Trophoblast cell (in vitro differentiated cells and primary cell): ENCODE measurements around the gene ATG10.

ENCODE experiments used
- DNase-seq, 2 donors: peaks; one replicate each; pipeline ENCODE4 v3.0.0-alpha.2; 2016
- H2AFZ ChIP-seq: 2 replicates; pipeline ENCODE4 v1.6.1; 2013; ENCODE audit warnings: low read length, moderate library complexity, mild to moderate bottlenecking; ENCODE audit not compliant: insufficient read depth, poor library complexity
- H2AK5ac ChIP-seq: 2 replicates; pipeline ENCODE4 v1.6.1; 2013; ENCODE audit warnings: mild to moderate bottlenecking, low read length
- H2BK120ac ChIP-seq: 2 replicates; pipeline ENCODE4 v1.6.1; 2013; ENCODE audit warnings: low read length, mild to moderate bottlenecking, moderate library complexity; ENCODE audit not compliant: insufficient read depth, poor library complexity
- H2BK12ac ChIP-seq: 2 replicates; pipeline ENCODE4 v1.6.1; 2013; ENCODE audit warnings: mild to moderate bottlenecking, low read length, moderate library complexity
- H2BK5ac ChIP-seq: 2 replicates; pipeline ENCODE4 v1.6.1; 2013; ENCODE audit warnings: low read length, low read depth, moderate library complexity, mild to moderate bottlenecking; ENCODE audit not compliant: poor library complexity
- H3K14ac ChIP-seq: 2 replicates; pipeline ENCODE4 v1.6.1; 2013; ENCODE audit warnings: mild to moderate bottlenecking, low read length
- H3K18ac ChIP-seq: 2 replicates; pipeline ENCODE4 v1.6.1; 2013; ENCODE audit warnings: mild to moderate bottlenecking, low read length
- H3K23ac ChIP-seq: 2 replicates; pipeline ENCODE4 v1.6.1; 2013; ENCODE audit warnings: low read length
- H3K27ac ChIP-seq: 2 replicates; pipeline ENCODE4 v1.5.1; 2013; ENCODE audit warnings: low read depth, mild to moderate bottlenecking, inconsistent platforms, low read length, moderate library complexity
- H3K27me3 ChIP-seq: 2 replicates; pipeline ENCODE4 v1.6.1; 2013; ENCODE audit warnings: inconsistent platforms, mild to moderate bottlenecking, low read length, moderate library complexity; ENCODE audit not compliant: insufficient read depth
- H3K36me3 ChIP-seq, 2 experiments: 1 replicate in 1 of 2; 2 replicates in 1 of 2; pipeline ENCODE4 v1.6.1; 2013; ENCODE audit warnings: low read length in 2 of 2, mild to moderate bottlenecking in 2 of 2, moderate library complexity in 1 of 2; ENCODE audit not compliant: insufficient read depth in 2 of 2, control insufficient read depth in 1 of 2
- H3K4ac ChIP-seq: 2 replicates; pipeline ENCODE4 v1.6.1; 2013; ENCODE audit warnings: low read depth, mild to moderate bottlenecking, low read length, moderate library complexity
- H3K4me1 ChIP-seq, 2 experiments: 1 replicate in 1 of 2; 2 replicates in 1 of 2; pipeline ENCODE4 v1.6.1; 2013; ENCODE audit warnings: low read length in 2 of 2, mild to moderate bottlenecking in 2 of 2, moderate library complexity in 1 of 2; ENCODE audit not compliant: insufficient read depth in 2 of 2, control insufficient read depth in 1 of 2
- H3K4me2 ChIP-seq: 2 replicates; pipeline ENCODE4 v1.6.1; 2013; ENCODE audit warnings: inconsistent platforms, mild to moderate bottlenecking, low read length, moderate library complexity
- H3K4me3 ChIP-seq: 2 replicates; pipeline ENCODE4 v1.5.1; 2013; ENCODE audit warnings: mild to moderate bottlenecking, low read depth, low read length, inconsistent platforms
- H3K79me1 ChIP-seq: one replicate; pipeline ENCODE4 v1.6.1; 2013; ENCODE audit warnings: low read length
- H3K79me2 ChIP-seq: 2 replicates; pipeline ENCODE4 v1.6.1; 2013; ENCODE audit warnings: low read length, mild to moderate bottlenecking; ENCODE audit not compliant: control insufficient read depth, insufficient read depth, poor library complexity
- H3K9ac ChIP-seq: 2 replicates; pipeline ENCODE4 v1.6.1; 2013; ENCODE audit warnings: mild to moderate bottlenecking, low read length
- H3K9me3 ChIP-seq: 2 replicates; pipeline ENCODE4 v1.6.1; 2013; ENCODE audit warnings: low read depth, mild to moderate bottlenecking, control low read depth, inconsistent platforms, low read length; ENCODE audit not compliant: insufficient read depth
- H4K12ac ChIP-seq: 2 replicates; pipeline ENCODE4 v1.6.1; 2013; ENCODE audit warnings: low read depth, mild to moderate bottlenecking, low read length, moderate library complexity
- H4K8ac ChIP-seq: 2 replicates; pipeline ENCODE4 v1.6.1; 2013; ENCODE audit warnings: low read depth, mild to moderate bottlenecking, low read length, moderate library complexity
- H4K91ac ChIP-seq: one replicate; pipeline ENCODE4 v1.6.1; 2013; ENCODE audit warnings: low read depth, mild to moderate bottlenecking, low read length, moderate library complexity
- WGBS: extraction: QIAGEN DNeasy Blood & Tissue Kit; methylation state at CpG from one replicate; pipeline ENCODE4 v1.1.7; 2013; ENCODE audit warnings: missing lambda C conversion rate; ENCODE audit not compliant: insufficient read length, insufficient coverage; ENCODE audit errors: extremely low coverage; 5-methylcytosine and 5-hydroxymethylcytosine counted together

Gene ATG10

DNA sequence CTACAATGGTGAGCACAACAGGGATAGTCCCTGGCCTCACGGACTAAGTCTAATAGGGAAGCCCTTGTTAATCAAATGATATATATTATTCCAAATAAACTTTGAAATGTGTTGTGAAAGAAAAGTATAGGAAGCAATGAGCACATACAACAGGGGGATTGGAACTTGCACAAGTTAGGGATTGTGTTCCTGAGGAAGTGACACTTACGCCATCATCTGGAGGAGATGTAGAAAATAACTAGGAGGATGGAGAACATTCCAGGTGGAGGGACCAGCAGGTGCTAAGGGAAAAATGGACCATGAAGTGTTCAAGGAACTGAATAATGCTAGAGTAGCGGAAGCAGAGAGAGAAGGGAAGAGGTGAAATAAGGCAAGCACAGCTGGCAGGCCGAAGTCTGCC, 325.1 kb downstream of the ATG10 start:
- Histone ChIP-seq H3K27me3 (no peaks in the 10 kb centered on the region), H3K79me2 (no peaks in the 10 kb centered on the region), H2BK12ac (no peak overlapping the region), H3K18ac (no peak overlapping the region), H4K12ac (no peak overlapping the region), H3K27ac (no peak overlapping the region), H3K9ac (no peak overlapping the region), H4K91ac (no peak overlapping the region), H3K4me3 (no peak overlapping the region), H3K4me2 (no peak overlapping the region), H2AK5ac (no peak overlapping the region), H3K79me1 (no peaks in the 10 kb centered on the region), H2BK5ac (no peak overlapping the region), H3K23ac (no peak overlapping the region), H3K9me3 (no peaks in the 10 kb centered on the region), H3K4ac (no peak overlapping the region), H4K8ac (no peak overlapping the region), H3K36me3 (no peaks in the 10 kb centered on the region), H2BK120ac (no peak overlapping the region), H3K14ac (no peak overlapping the region), H3K4me1 (peaks cover 0 to 2% of the 10 kb centered on the region in 2 experiments), H2AFZ (no peak overlapping the region)
- DNase-seq, result no peak
- no CpG with 5 or more reads among the region's 4 CpGs for WGBS

DNA sequence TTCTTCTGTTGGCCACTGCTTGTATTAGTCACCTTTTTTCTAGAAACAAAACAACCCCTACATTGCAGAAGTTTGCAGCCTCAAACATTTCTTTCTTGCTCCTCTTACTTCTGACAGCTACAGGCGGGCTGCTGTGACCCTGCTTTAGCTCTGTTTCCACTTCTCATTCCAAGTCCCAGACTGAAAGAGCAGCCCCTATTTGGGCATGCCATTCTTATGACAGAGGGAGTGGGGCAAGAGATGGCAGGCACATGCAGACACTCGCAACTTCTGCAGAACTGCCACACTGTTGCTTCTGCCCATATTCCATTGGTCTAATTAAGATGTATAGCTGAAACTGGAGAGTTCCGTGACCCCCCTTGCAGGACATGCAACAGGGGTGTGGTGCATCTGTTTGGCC, 325.9 kb downstream of the ATG10 start:
- H3K36me3 ChIP-seq, result no peaks in the 10 kb centered on the region
- no CpG with 5 or more reads among the region's 3 CpGs for WGBS
- H4K91ac ChIP-seq, result no peak overlapping the region
- H4K12ac ChIP-seq, result no peak overlapping the region
- H2BK5ac ChIP-seq, result no peak overlapping the region
- H4K8ac ChIP-seq, result no peak overlapping the region
- DNase-seq, result peak; percentile 47 to 55
- no peaks in the 10 kb centered on the region for H3K9me3 ChIP-seq
- H3K27ac ChIP-seq, result no peak overlapping the region
- H3K79me1 ChIP-seq, result no peaks in the 10 kb centered on the region
- no peak overlapping the region for H3K9ac ChIP-seq
- H3K79me2 ChIP-seq, result no peaks in the 10 kb centered on the region
- no peak overlapping the region for H3K14ac ChIP-seq
- no peak overlapping the region for H2BK120ac ChIP-seq
- H2AK5ac ChIP-seq, result no peak overlapping the region
- H3K4ac ChIP-seq, result no peak overlapping the region
- no peak overlapping the region for H2BK12ac ChIP-seq
- H2AFZ ChIP-seq, result no peak overlapping the region
- no peaks in the 10 kb centered on the region for H3K27me3 ChIP-seq
- H3K4me1 ChIP-seq, result peaks cover 0 to 2% of the 10 kb centered on the region in 2 experiments
- no peak overlapping the region for H3K4me2 ChIP-seq
- no peak overlapping the region for H3K4me3 ChIP-seq
- H3K18ac ChIP-seq, result no peak overlapping the region
- H3K23ac ChIP-seq, result no peak overlapping the region

DNA sequence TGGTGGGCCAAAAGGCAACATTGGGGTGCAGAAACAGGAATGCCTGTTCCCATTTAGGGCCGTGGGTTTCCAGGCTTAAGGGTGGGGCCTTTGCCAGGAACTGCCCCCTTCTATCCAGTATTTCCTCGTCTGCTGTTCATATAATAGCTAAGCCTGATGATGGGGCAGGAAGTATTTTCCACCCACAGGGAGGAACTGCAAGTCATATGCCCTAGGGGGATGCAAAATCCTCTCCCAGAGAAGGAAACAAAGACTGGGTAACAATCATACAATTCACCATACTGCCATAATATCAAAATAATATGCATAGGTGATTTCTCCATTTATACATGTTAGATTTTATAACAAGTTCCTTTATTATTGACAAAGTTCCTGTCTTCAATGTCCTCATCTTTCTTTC, 326.8 kb downstream of the ATG10 start:
- Histone ChIP-seq H4K12ac (no peak overlapping the region), H3K27ac (no peak overlapping the region), H3K9me3 (no peaks in the 10 kb centered on the region), H3K4ac (no peak overlapping the region), H3K36me3 (no peaks in the 10 kb centered on the region), H3K14ac (no peak overlapping the region), H3K27me3 (no peaks in the 10 kb centered on the region), H3K18ac (no peak overlapping the region), H3K23ac (no peak overlapping the region), H3K79me1 (no peaks in the 10 kb centered on the region), H3K9ac (no peak overlapping the region), H3K4me2 (no peak overlapping the region), H3K4me3 (no peak overlapping the region), H2AK5ac (no peak overlapping the region), H2AFZ (no peak overlapping the region), H2BK120ac (no peak overlapping the region), H3K79me2 (no peaks in the 10 kb centered on the region), H4K91ac (no peak overlapping the region), H4K8ac (no peak overlapping the region), H2BK12ac (no peak overlapping the region), H3K4me1 (peaks cover 0 to 2% of the 10 kb centered on the region in 2 experiments), H2BK5ac (no peak overlapping the region)
- no peak for DNase-seq
- no CpG with 5 or more reads among the region's 2 CpGs for WGBS

DNA sequence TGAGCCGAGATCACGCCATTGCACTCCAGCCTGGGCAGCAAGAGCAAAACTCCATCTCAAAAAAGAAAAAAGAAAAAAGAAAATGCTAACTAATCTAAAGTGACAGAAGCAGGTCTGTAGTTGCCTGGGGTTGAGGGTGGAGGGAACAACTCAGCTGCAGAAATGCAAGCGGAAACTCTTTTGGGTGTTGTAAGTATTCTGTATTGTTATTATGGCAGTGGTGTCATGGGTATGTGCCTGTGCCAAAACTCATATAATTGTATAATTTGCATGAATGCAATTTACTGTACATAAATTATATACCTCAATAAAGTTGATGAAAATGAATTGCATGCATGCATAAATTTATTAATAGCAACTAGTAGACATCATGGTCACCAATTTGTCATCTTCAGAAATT, 329.4 kb downstream of the ATG10 start:
- Histone ChIP-seq H3K4me3 (no peak overlapping the region), H3K79me1 (no peaks in the 10 kb centered on the region)
- no CpG with 5 or more reads among the region's 3 CpGs for WGBS

More for the DNA sequence above, 329.4 kb downstream of the ATG10 start:
- H2BK120ac ChIP-seq, result no peak overlapping the region
- no peak overlapping the region for H3K23ac ChIP-seq
- DNase-seq, result no peak
- no peaks in the 10 kb centered on the region for H3K4me1 ChIP-seq
- no peak overlapping the region for H2AK5ac ChIP-seq
- no peak overlapping the region for H3K14ac ChIP-seq
- H3K9me3 ChIP-seq, result no peaks in the 10 kb centered on the region
- H3K79me2 ChIP-seq, result no peaks in the 10 kb centered on the region
- no peak overlapping the region for H4K12ac ChIP-seq
- H4K8ac ChIP-seq, result no peak overlapping the region
- H3K9ac ChIP-seq, result no peak overlapping the region
- no peak overlapping the region for H3K18ac ChIP-seq
- H3K36me3 ChIP-seq, result no peaks in the 10 kb centered on the region
- no peak overlapping the region for H3K4me2 ChIP-seq
- H3K4ac ChIP-seq, result no peak overlapping the region
- H2AFZ ChIP-seq, result no peak overlapping the region
- H3K27me3 ChIP-seq, result no peaks in the 10 kb centered on the region
- no peak overlapping the region for H2BK12ac ChIP-seq
- H4K91ac ChIP-seq, result no peak overlapping the region
- H2BK5ac ChIP-seq, result no peak overlapping the region
- H3K27ac ChIP-seq, result no peak overlapping the region
